ENCODE data around the gene TBX2. TPM values are rescaled to one million over a fixed set of nuclear protein-coding genes. Genes with fewer than 3 reads are reported as not detected.

TBX2 gene
- total and polyA plus RNA-seq, 2 of the 13 experiments (the other 11 are each of a cell fraction or from before 2014, with no cell fraction given), result 2.8 to 15.3 TPM

DNA sequence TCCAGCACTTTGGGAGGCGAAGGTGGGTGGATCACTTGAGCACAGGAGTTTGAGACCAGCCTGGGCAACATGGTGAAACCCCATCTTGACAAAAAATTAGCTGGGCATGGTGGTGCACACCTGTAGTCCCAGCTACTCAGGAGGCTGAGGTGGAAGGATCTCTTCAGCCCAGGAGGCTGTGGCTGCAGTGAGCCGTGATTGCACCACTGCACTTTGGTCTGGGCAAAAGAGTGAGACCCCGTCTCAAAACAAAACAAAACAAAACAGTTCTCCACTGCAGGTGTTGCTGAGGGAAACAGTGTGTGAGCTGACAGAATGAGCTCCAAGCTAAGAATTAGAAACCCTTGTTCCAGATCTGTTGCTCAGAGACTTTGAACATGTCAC, 35.2 kb upstream of the TBX2 start (continued):
- TF ChIP-seq ZNF597 (CRISPR knock-in tag; IDR thresholded peaks at IDR 0.05) (no peak), ZNF460 (CRISPR knock-in tag; IDR thresholded peaks at IDR 0.05; ENCODE audit: borderline replicate concordance) (peak; percentile 94), NR2C2 (CRISPR knock-in tag; IDR thresholded peaks at IDR 0.05; ENCODE audit: borderline replicate concordance) (no peak), DMAP1 (CRISPR knock-in tag; IDR thresholded peaks at IDR 0.05) (no peak), FOXM1 (CRISPR knock-in tag; IDR thresholded peaks at IDR 0.05) (no peak), POLR2G (IDR thresholded peaks at IDR 0.05; ENCODE audit: low read depth, low read length) (no peak), ZNF264 (CRISPR knock-in tag; IDR thresholded peaks at IDR 0.05) (no peak), ZNF580 (CRISPR knock-in tag; IDR thresholded peaks at IDR 0.05; ENCODE audit: borderline replicate concordance, low read depth) (no peak), ZNF816 (CRISPR knock-in tag; IDR thresholded peaks at IDR 0.05; ENCODE audit: borderline replicate concordance) (no peak), SIX4 (CRISPR knock-in tag; IDR thresholded peaks at IDR 0.05) (no peak), ZNF563 (CRISPR knock-in tag; IDR thresholded peaks at IDR 0.05) (no peak), NFE2L2 (IDR thresholded peaks at IDR 0.05; ENCODE audit: low read length) (no peak), ZNF234 (CRISPR knock-in tag; conservative IDR thresholded peaks at IDR 0.05) (no peak), WIZ (CRISPR knock-in tag; IDR thresholded peaks at IDR 0.05) (no peak), AHDC1 (CRISPR knock-in tag; IDR thresholded peaks at IDR 0.05; ENCODE audit: borderline replicate concordance) (no peak), SKIL (CRISPR knock-in tag; IDR thresholded peaks at IDR 0.05; ENCODE audit: borderline replicate concordance) (no peak), ARID3A (IDR thresholded peaks at IDR 0.05; ENCODE audit: low read depth, low read length) (no peak)
- TF ChIP-seq, protein P1, sequence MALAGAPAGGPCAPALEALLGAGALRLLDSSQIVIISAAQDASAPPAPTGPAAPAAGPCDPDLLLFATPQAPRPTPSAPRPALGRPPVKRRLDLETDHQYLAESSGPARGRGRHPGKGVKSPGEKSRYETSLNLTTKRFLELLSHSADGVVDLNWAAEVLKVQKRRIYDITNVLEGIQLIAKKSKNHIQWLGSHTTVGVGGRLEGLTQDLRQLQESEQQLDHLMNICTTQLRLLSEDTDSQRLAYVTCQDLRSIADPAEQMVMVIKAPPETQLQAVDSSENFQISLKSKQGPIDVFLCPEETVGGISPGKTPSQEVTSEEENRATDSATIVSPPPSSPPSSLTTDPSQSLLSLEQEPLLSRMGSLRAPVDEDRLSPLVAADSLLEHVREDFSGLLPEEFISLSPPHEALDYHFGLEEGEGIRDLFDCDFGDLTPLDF (CRISPR knock-in tag; IDR thresholded peaks at IDR 0.05), result no peak
